GM21825 (cell line): ENCODE measurements around the gene E2F2.
A peak's percentile ranks its signal among the peaks of the same experiment; 100 is the strongest.
"Not testable (repeated sequence)": the region's sequence is repeated elsewhere in the genome, so short reads cannot be mapped to it uniquely, and the experiment has no call there.

Source experiments
- ATAC-seq: cut with Tn5 transposase; IDR thresholded peaks from one replicate; pipeline ENCODE4 v1.9.1; 2021; ENCODE audit warnings: mild to moderate bottlenecking, moderate library complexity; ENCODE audit not compliant: unreplicated experiment

E2F2 gene

GRCh38 chr1:23551849-23552248 lies 20.8 kb upstream of the E2F2 start:
- ATAC-seq = no peak

DNA sequence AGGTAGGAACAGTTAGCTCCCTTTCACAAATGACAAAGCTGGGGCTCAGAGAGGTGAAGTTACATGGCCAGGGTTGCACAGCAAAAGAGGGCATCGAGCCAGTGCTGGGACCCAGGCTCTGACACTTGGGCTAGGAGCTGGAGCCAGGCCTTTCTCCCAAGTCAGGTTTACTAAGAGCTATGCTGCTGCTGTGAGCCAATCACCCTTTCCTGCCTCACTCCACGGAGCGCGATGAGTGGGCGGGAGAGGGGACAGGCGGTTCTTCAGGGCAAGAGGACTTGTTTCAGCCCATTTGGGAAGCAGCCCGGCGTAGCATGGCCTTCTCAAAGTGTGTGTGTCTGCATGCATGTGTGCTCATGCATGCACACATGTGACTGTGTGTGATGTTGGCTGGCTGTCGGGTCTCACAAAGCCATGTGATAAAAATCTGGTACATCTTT lies 17.7 kb upstream of the E2F2 start:
- no peak for ATAC-seq

DNA sequence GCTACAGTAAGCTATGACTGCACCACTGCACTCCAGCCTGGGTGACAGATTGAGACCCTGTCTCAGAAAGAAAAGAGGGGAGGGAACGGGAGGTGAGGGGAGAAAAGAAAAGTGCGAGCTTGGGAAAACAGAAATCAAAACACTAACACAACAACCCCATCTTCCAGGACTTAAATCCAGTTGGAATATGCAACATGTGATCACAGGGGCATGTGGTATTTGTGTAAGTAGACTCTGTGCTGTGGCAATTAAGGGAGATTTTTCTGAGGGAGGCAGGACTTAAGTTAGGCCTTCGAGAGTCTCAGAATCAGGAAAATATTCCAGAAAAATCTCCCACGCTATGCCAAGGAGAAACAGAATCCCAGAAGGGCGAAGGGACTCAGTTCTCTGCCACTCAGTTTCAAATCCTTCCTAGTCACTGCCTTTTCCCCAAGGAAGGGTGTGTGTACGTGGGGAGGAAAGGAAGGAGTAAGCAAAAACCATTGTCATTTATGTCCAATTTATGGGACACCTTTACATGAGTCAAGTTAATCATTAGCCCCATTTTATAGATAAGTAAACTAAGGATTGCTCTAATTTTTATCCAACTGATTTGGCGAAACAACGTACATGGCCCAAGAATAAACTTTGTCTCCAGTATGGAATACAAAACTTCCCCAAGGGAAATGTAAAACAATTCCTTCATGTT lies 16.0 kb upstream of the E2F2 start:
- no peak for ATAC-seq

DNA sequence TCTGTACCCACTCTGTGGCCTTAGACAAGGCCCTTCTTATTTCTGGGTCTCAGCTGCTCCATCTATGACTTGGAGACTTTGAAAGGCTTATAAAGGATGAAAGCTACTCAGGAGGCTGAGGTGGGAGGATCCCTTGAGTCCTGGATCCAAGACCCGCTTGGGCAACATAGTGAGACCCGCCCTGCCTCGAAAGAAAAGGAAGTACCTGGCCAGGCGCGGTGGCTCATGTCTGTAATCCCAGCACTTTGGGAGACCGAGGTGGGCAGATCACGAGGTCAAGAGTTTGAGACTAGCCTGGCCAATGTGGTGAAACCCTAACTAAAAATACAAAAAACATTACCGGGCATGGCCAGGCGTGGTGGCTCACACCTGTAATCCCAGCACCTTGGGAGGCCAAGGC lies 14.8 kb upstream of the E2F2 start:
- no peak for ATAC-seq

DNA sequence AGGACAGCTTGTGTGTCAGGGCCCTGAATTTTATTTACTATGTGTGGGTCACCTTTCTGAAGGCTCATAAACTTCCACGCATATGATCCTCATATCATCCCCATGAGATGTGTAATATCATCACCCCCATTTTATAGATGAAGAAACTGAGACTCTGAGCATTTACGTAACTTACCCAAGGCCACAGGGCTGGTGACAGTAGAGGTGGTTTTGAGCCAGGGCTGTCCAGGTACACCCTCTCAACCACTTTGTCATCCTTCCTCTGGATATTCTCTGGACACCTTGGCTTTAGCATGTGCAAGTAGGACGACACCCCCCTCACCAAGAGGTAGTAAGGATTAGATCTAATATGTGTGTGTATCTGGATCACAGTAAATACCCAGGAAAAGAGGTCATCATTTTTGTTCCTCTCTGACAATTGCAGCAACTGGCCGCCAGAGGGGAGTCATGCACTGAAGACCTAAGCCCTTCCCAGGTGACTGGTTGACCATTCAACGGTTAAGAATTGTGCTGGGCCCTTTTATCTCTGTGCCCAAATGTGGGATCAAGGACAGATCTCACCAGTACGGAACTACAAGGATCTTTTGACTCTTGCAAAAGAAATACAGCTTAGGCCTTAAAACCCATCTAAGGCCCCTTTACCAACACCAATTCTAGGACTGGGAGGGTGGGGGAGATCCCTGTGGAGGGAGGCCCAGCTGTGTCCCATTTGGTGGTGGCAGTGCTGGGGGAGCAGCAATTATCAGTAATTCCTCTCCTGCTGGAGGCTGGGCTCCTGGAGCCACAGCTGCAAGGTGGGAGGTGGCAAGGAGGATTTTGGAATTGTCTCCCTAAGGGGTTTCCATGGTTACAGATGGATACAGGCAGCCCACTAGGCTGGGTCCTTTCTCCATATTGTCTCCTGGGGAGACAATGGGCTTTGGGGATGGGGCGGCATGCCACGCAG lies 13.7 kb upstream of the E2F2 start:
- no peak for ATAC-seq

DNA sequence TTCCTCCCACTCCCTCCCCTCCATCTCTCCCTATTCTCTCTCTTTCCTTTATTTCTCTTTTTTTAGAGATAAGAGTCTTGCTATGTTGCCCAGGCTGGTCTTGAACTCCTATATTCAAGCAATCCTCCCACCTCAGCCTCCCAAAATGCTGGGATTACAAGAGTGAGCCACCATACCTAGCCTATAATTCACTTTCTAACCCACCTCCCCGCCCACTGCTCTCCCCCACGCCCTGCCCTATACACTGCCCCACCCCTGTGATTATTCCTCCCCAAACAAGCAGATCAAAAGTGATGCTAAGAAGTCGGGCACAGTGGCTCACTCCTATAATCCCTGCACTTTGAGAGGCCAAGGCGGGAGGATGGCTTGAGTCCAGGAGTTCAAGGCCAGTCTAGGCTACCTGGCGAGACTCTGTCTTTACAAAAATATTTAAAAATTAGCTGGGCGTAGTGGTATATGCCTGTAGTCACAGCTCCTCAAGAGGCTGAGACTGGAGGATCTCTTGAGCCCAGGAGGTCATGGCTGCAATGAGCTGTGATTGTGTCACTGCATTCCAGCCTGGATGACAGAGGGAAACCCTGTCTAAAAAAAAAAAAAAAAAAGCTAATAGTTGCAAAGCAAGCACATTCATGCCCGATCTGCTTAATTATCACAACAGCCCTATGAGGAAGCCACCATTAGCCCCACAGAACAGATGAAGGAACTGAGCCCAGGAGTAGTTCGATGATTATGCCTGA lies 12.8 kb upstream of the E2F2 start:
- no peak for ATAC-seq

GRCh38 chr1:23542940-23543339 lies 11.9 kb upstream of the E2F2 start:
- not testable (repeated sequence) for ATAC-seq

DNA sequence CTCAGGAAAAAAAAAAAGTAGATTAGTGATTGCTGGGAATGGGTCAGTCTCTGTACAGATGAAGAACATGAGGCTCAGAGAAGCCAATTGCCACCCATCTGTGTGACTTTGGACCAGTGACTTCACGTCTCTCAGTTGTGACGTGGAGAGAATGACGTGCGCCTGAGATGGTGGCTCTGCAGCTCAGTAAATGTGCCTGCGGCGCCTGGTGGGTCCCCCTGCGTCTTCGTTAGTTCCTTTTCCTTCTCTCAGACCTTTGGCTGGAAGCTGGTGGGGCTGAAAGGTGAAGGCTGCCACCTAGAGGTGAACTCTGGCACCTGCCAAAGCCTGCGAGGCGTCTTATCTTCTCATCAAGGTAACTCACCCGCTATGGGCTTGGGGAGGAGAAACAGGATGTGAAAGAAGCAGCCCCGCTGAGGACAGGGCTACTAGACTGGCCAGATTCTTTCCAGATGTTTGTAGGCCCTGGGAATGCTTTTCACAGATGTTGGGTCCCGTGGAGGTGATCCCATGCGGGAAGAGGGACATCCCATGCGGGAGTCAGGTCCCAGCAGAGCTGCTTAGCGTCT lies 8.7 kb upstream of the E2F2 start:
- ATAC-seq = peak; percentile 84

GRCh38 chr1:23537296-23537973 lies 6.4 kb upstream of the E2F2 start:
- no peak for ATAC-seq

DNA sequence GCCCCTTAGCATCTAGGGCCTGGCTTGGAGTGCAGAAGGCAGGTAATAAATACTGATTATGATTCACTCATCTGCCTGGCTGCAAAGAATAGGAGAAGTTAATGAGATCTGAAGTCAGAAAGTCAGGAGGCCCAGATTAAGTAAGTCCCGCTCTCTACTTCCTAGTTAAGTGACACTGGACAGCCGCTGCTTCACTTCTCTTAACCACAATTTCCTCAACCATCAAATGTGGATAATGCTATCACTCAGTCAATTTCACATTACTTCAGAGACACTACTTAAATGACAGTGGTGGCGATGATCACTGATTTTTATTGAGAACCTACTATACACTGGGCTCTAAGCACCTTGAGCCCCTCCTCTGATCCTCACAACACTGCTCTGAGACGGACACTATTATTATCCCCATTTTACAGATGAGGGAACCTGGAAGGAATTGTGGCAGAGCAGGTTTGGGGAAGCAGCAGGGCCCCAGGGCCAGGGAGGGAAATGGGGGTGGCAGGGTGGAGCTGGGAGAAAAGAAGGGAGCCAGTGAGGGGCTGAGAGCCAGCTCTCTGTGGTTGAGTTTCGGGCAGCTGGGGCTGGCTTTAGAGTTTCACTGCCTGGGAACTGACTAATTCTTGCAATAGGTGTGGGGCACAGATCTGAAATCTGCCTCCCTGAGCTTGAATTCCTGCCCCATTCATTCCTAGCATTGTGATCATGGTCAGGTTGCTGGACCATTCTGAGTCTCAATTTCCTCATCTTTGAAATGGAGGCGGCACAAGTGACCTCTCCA lies 2.4 kb upstream of the E2F2 start:
- ATAC-seq = no peak

- ATAC-seq = no peak
Observed at GRCh38 chr1:23531562-23532094, 595 bp upstream of the E2F2 start.

DNA sequence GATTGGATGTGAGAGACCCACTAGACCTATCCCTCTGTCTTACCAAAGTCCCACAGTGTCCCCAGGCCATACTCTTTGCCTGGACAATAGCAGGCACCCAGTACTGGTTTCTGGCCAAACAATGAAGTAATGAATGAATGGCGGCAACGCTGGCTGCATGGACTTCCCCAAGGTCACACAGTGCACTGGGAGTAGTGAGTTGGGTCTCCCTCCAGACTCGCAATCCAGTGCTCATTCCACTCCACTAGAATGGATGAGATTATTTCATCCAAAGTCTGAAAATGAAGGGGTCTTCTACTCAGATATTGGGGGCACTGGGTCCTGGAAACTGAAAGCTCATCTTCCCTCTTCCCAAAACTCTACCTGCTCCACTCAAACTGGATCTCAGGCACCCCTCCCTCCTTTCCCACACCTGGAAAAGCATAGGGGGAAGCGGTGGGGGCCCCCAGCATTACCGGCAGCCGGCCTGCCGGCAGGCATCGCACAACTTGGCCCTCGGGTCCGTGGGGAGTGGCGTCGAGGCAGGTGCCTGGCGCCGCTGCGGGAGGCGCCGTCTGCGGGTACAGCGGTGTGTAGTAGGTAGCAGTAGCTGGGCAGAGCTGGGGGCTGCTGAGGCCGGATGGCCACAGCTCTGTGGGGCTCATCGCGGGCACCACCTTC lies 816 bp downstream of the E2F2 start:
- no peak for ATAC-seq

DNA sequence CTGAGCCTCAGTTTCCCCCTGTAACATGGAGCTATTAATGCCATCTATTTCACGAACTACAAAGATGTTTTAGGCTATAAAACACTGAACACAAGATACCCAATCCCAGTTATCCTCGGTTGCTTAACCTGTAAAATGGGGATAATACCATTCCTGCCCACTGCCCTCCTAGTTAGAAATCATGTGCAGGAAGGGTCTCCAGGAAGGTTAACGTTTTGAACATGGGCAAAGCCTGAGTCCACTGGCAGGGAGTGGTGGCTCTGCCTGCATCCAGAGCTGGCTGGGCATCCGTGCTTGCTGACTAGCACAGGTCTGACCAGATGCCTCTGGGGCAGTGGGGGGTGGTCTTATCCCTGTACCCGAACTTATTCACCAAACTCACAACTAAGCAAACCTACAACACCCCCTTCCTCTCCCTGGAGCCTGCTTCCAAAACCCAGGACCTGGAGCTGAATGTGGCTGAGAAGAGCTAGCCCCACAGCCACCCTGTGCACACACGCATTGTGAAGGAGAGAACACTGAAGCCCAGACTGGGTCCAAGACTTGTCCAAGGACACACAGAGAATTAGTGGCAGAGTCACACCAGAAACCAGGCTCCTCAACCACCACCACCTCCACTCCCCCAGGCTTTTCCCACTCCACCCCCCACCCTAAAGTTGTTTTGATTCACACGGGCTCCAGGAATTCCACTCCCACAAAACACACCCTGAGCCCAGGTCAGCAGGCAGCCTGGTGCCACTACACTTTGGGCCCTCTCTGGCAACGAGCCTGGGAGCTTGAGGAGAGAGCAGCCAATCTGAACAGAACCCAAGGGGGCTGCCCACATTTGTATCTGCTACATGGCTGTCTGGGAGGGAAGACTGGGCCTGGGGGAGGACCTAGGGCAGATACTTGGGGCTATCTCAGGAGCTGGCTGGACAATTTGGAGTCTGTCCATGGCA lies 1.6 kb downstream of the E2F2 start:
- ATAC-seq = no peak

DNA sequence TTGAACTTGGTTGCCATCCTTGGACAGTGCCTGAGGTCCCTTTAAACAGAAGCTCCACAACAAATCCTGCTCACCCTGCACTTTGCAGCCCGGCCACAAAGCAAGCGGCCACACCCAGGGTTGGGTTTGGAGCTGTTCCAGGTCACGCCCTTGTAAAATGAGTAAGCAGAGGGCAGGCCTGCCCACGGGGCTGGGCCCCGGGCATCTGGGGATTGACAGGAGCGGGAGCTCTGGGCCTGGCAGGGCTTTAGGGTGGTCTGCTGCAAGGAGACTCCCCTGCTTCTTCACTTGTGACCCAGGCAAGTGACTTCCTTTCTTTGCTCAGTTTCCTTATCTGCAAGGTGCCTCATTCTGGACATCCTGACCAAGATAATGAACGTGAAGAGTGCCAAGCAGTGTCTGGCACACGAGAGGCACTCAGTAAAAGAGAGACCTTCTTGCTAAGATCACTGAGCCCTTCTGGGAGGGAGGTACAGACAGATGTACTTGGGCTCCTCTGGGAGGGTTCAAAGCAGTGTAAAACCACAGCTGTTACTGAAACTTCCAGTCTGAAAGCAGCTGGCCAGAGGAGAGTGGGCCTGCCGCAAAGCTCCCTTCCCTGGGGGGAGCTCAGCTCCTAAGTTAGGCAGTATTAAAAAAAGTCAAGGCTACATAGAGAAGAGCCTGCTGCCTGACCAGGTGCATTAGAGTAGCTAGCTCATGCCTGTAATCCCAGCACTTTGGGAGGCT lies 2.6 kb downstream of the E2F2 start:
- peak; percentile 40 for ATAC-seq

- ATAC-seq = no peak
Observed at GRCh38 chr1:23527900-23528249, 3.2 kb downstream of the E2F2 start.

GRCh38 chr1:23527366-23527765 lies 3.7 kb downstream of the E2F2 start:
- ATAC-seq = no peak

GRCh38 chr1:23526329-23527041 lies 4.5 kb downstream of the E2F2 start:
- no peak for ATAC-seq
